HG03571 (cell line): ENCODE results near the gene MMAA.
"Not testable (repeated sequence)": the region's sequence is repeated elsewhere in the genome, so short reads cannot be mapped to it uniquely, and the experiment has no call there.

Source experiments
- ATAC-seq: cut with Tn5 transposase; IDR thresholded peaks from one replicate; pipeline ENCODE4 v1.9.1; 2021; ENCODE audit not compliant: unreplicated experiment

MMAA gene

GRCh38 chr4:145618932-145619638 is at the start of gene MMAA:
Gene MMAA, plus strand, starts transcription at chr4:145619385. Its CDS starts 19,755 bp downstream, at chr4:145639140.
- ATAC-seq: peak; percentile 81

DNA sequence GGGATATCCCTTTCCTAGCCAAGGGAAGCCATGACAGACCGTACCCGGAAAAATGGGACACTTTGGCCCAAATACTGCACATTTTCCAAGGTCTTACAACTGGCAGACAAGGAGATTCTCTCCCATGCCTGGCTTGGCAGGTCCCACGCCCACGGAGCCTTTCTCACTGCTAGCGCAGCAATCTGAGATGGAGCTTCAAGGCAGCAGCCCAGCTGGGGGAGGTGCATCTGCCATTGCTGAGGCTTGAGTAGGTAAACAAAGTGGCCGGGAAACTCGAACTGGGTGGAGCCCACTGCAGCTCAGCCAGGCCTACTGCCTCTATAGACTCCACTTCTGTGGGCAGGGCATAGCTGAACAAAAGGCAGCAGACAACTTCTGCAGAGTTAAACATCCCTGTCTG is 44.6 kb upstream of the MMAA start:
- ATAC-seq: not testable (repeated sequence)

- ATAC-seq: no peak
These were observed 38.3 kb upstream of the MMAA start for GRCh38 chr4:145580906-145581305.

DNA sequence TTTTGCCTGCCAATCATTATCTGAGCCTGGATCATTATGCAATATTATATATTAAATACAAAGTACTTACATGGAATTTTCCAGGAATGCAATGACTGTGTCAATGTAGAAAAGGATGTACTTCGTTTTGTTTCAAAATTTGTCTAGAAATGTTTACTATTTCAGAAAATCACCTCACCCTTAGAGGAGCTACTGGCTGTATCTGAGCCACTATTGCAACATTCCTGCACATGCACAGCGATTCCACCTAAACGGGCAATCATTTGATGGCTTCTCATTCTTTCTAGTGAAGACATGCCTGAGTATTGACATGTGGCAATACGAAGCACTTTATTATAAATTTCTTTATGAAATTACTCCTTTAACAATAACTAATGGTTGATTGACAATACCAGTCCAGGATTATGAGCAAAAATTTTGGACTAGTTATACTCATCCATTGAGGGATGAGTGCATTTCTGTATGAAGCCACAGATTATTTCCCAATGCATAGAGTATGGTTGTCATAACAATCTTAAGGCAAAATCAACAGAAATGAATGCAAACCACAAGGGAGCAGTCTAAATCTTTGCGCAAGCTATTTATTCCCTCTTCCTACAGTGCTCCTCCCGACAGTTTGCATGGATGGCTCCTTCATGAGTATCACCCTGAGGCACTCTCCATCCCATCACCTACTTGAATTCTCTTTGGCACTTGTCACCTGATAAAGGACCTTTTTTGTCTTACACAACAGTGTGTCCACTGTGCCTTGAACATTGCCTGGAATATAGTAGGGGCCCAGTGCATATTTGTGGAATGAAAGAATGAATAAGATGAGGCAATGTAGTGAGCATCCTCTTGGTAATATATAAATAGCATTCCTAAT is 35.8 kb upstream of the MMAA start:
- ATAC-seq: no peak

GRCh38 chr4:145587088-145587754 is 32.0 kb upstream of the MMAA start:
- no peak for ATAC-seq

GRCh38 chr4:145589381-145589780 is 29.8 kb upstream of the MMAA start:
- ATAC-seq: not testable (repeated sequence)

- ATAC-seq: no peak
These were observed 29.1 kb upstream of the MMAA start for GRCh38 chr4:145589916-145590702.

DNA sequence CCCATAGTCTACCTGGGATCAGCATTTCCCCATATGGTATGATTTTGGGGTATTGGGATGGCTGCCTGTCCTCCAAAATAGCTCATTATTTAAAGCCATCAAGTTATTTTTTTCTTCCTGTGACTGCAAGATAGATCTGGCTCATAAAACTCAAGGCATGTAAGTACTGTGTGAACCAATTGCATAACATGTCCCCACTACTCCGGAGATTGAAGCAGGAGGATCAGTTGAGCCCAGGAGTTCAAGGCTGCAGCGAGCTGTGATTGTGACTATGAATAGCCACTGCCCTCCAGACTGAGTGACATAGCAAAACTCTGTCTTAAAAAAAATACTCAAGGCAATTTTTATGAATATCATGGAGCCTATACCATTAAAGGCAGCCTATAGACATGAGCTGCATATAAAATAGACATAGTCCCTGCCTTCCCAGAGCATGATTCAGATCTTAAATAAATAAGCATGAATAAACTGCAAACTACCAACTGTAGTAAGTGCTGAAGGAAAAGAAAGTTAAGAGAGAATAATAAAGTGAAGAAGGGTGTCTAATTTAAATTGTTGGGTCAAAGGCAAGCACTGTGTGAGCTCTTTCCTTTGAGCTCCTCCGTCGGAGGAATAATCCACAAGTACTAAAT is 16.9 kb upstream of the MMAA start:
- ATAC-seq: no peak

- no peak for ATAC-seq
These were observed 13.2 kb upstream of the MMAA start for GRCh38 chr4:145605941-145606340.

DNA sequence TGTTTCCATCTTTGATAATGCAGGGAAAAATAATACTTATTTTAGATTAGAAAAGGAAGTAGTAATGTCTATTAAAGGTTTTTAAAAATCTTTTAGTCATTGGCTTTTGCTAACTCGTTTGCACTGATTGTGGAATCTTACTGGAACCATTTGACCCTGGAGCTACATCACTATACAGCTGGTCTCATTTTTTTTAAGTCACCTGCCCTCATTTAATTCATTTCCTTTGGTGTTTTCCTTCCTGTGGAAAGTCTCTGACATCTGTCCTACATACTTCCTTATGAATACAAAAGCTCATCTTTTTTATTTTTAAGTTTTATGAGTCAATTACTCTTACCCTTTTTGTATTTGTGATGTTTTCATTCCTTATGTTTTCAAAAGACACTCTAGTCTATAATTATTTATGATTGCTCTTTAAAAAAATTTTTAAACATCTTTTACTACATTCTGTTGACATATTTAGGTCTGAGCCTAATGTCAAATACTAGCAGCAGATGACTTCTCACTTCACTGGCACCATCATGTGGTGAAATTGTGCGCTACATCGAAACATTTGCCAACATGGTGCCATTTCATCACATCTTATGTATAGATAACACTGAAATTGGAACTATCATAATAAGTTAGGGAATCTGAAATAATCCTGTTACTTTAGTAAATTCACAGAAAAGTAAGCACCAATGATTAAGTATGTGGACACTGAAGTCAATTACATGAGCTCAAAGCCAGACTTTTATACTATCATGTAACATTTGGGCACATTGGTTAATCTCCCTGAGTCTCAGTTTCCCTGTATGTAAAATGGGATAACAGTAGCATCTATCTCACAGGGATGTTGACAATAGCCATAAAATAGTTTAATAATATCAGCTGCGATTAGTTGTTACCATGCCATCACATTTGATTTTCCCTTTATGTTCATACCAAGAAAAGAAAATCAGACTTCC is 9.4 kb upstream of the MMAA start:
- ATAC-seq: no peak

DNA sequence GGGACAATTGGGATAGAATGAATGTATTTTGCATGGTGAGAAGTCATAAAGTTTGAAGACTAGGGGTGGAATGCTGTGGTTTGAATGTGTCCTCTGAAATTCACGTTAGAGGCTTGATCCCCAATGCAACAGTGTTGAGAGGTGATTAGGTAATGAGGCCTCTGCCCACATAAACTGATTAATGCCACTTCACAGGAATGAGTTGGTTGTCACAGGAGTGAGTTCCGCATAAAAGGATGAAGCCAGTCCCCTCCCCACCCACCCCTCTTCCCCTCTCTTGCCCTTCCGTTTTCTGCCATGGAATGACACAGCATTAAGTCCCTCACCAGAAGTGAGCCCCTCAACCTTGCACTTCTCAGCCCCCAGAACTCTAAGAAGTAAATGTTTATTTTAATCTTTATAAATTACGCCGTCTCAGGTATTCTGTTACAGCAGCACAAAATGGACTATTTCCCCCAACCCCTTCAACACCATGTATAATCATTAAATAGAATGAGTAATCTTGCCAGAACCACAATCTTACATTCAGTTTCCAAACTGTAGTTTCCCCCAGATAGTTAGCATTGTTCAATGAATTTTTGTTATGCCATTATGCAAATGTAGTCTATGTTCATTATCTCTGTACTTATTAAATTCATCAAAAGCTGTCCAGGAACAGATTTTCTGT is 5.5 kb upstream of the MMAA start:
- ATAC-seq: peak; percentile 74

GRCh38 chr4:145614233-145614610 is 5.0 kb upstream of the MMAA start:
- ATAC-seq: no peak

DNA sequence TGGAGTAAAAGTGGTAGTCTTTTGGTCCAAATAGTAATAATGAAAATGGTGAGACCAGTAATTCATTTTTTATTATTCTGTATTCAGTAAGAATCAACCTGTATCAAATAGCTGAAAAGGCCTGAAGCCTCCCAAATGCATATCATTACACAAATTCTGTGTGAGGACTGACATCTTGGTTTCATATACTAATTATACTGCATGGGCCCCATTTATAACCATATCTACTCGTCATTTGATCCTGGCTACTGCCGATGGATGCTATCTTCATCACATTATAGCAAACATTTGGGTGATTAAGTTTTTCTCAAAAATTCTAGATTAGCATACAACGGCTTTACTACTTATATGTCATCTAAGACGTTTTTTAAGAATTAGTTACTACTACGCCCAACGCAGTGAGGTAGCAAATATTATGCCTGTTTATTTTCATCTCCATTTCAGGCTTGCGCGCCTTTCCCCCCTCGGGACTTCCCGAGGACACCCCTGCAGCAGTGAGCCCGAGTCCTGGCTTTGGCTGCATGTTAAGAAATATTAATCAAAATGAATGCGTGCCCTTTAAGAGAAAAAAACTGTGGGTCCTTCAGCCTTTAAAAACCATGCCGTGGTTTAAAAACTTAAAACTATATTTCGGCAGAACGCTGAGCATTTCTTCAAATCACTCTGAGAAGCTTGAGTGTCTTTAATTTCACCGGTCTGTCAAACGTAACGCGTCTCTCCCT is 814 bp upstream of the MMAA start:
- no peak for ATAC-seq

- ATAC-seq: peak; percentile 46
These were observed 433 bp downstream of the MMAA start for GRCh38 chr4:145619639-145619996.

GRCh38 chr4:145622067-145622466 is 2.9 kb downstream of the MMAA start:
- not testable (repeated sequence) for ATAC-seq

- peak; percentile 42 for ATAC-seq
These were observed 4.6 kb downstream of the MMAA start for GRCh38 chr4:145623831-145624230.

DNA sequence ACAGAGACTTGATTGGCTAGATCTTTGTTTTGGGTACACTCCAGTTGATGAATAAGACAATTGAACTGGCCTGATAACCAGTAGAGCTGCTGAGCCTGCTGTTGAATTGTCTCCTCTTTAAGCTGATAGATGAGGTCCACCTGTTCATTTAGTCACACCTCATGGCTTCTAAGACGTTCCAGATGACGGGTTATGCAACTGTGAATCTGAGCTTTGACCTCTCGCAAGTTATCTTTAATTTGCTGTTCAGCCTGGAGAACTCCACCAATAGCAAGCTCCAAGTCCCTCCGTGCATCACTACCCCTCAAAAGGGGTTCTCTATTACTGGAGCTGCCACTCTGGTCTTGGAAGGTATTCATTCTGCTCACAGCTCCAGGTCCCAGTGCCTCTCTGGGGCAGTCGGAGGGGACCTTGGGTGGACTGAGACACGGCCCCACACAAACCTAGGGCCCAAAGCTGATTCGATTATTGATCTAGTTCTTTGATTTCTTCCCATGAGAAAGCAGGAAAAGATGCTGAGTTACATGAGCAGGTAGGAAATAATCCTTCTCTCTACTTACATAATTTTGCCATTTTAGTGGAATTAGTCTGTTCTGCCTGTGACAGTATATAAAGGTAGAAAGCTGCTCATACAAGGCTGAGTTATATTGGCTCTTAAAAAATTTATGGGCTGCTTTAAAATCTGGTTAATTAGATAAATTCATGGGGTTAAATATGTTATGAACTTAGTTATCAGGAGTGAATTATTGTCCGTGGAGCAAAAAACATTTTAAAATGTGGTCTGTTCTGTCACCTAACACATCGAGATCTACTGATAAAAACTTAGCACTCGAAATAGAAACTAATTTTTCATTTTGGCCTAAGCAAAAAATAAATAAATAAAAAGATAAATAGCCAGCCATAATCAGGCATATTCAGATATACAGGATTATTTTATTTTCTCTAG is 6.8 kb downstream of the MMAA start:
- ATAC-seq: peak; percentile 49
